Stimulated activated CD8-positive, alpha-beta memory T cell treated with anti-CD3 and anti-CD28 coated beads, Interleukin-15, amount 100 ng/mL, for 48 hours (primary cell): Measurements from ENCODE around the gene TRABD2A.
"Not testable (repeated sequence)": the region's sequence is repeated elsewhere in the genome, so short reads cannot be mapped to it uniquely, and the experiment has no call there.

Experiments used
- DNase-seq, 2 donors: peaks; one replicate each; pipeline ENCODE4 v3.0.0-alpha.2; 2020; ENCODE audit warnings: low read depth in 2 of 2

TRABD2A gene

DNA sequence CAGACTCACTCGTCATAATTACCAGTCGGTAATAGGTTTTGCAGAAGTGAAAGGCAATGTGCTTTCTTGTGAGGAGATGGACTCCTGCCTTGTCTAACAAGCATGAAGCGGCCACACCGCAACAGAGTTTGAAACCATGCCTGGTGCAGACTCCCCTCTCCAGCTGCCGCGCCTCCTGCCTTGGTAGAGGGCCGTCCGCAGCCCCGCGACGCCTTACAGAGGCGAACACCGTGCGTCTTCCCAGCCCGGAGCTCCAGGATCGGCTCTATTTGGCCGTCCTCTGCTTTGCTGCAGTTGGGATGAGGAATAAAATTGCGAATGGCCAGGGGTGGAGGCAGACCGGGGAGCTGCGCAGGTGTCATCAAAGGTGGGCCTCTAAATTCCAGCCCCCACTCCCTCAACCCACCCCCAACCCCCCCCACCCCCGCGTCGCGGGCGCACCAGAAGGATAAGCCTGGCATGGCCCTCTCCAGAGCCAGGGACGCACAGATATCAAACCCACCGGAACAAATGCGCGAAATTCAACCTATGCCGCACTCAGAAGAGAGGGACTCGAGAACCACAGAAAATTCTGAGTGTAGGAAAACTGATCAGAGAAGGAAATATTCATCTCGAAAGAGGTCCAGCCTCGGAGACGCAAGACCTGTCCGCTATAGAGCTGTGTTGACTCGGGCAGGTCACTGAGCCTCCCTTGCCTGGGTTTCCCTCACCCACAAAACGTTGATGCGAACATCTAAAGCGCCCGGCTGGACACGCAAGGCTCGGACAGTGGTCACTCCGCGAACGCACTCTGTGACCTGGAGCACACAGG lies 1.1 kb downstream of the TRABD2A start:
- DNase-seq = no peak

GRCh38 chr2:84878896-84879583 lies 1.8 kb downstream of the TRABD2A start:
- no peak for DNase-seq

- no peak for DNase-seq
These were observed 2.4 kb downstream of the TRABD2A start for GRCh38 chr2:84878459-84878858.

DNA sequence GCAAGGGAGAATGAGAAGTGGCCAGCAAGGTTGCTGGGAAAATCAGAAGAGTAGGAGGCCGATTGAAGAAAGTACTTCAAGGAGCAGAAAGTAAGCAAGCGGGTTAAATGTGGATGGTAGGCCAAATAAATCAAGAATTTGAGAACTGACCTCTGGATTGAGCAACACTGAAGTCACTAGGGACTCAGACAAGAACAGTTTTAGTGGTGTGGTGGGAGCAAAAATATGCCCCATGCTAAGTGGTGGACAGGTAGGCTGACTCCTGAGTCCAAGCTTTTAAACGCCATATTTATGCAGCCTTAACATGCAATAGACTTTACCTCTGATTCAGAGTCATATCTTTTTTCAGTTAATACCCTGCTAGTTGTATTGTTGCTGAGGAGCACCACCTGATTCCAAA lies 4.5 kb downstream of the TRABD2A start:
- DNase-seq = no peak

DNA sequence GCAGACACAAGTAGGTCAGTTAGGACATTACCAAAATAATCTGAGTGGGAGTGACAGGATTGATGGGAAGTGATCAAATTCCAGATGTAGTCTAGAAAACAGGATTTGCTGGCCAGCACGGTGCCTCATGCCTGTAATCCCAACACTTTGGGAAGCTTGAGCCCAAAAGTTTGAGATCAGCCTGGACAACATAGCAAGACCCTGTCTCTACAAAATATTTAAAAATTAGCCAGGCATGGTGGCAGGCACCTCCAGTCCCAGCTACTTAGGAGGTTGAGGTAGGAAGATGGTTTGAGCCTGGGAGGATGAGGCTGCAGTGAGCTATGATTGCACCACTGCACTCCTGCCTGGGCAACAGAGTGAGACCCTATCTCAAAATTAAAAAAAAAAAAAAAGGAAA lies 5.3 kb downstream of the TRABD2A start:
- DNase-seq = not testable (repeated sequence)

DNA sequence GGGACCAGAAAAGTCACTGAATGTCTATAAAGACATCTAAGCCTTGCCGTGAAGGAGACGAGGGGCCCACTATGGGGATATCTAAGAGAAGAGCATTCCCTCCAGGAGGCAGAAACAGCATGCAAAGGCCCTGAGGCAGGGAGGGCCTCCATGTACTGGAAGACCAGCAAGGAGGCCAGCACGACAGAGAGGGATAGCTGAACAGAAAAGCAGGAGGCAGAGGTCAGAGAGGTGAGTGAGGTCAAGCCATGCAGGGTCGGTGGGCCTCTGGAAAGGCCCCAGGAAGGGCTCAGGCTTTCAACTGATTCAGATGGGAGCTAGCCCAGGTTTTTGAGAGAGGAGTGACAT lies 5.7 kb downstream of the TRABD2A start:
- no peak for DNase-seq

DNA sequence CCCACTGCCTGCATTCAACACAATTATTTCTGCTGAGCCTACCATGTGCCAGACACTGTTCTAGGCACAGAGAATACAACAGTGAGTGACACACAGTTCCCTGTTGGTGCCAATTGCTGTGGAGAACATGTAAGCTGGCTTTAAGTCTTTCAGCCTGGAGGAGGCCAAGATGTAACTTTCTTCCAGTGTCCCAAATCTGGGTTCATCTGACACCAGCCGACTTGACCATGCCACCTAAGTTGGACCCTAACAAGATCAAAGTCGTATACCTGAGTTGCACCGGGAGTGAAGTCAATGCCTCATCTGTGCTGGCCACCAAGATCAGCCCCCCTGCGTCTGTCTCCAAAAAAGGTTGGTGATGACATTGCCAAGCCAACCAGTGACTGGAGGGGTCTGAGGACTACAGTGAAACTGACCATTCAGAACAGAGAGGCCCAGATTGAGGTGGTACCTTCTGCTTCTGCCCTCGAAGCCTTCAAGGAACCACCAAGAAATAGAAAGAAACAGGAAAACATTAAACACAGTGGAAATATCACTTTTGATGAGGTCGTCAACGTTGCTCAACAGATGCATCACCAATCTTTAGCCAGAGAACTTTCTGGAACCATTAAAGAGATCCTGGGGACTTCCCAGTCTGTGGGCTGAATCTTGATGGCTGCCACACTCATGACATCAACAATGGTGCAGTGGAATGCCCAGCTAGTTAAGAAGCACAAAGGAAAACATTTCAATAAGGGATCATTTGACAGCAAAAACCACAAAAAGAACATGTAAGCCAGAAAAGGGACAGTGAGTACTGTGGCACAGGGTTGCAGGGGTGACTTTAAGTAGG lies 6.3 kb downstream of the TRABD2A start:
- DNase-seq = no peak

DNA sequence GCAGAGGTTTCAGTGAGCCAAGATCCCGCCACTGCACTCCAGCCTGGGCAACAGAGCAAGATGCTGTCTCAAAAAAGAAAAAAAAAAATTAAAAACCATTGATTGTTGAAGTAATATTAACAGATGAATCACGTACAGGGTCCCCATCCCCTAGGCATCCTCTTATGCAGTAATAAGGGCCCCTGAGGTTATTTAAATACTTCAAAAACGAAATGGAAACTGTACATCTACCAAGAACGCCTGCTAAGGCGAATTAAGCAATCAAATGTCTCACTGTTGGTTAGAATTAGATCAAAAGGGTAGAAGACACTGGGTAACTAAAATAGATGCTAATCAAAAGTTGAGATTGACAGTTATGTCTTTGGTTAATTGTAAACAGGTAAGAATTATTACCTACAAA lies 7.5 kb downstream of the TRABD2A start:
- no peak for DNase-seq

DNA sequence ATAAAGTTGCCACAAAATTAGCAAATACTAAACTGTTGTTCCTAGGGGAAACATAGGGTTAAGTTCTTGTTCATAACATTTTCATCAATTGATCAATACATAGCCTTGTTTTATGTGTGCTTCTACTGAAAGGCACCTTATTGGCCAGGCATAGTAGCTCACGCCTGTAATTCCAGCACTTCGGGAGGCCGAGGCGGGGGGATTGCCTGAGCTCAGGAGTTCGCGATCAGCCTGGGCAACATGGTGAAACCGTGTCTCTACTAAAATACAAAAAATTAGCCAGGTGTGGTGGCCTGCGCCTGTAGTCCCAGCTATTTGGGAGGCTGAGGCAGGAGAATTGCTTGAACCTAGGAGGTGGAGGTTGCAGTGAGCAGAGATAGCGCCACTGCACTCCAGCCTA lies 8.2 kb downstream of the TRABD2A start:
- DNase-seq = not testable (repeated sequence)

- no peak for DNase-seq
These were observed 10.6 kb downstream of the TRABD2A start for GRCh38 chr2:84870306-84870705.

DNA sequence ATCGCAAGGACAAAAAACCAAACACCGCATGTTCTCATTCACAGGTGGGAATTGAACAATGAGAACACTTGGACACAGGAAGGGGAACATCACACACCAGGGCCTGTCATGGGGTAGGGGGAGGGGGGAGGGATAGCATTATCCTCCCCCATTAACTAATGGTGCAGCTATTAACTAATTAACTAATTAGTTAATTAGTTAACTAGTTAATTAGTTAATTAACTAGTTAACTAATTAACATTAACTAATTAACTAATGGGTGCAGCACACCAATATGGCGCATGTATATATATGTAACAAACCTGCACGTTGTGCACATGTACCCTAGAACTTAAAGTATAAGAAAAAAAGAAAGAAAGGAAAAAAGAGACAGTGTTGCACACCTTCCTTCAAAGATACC lies 12.6 kb downstream of the TRABD2A start:
- not testable (repeated sequence) for DNase-seq

- DNase-seq = no peak
These were observed 14.8 kb downstream of the TRABD2A start for GRCh38 chr2:84866122-84866521.

DNA sequence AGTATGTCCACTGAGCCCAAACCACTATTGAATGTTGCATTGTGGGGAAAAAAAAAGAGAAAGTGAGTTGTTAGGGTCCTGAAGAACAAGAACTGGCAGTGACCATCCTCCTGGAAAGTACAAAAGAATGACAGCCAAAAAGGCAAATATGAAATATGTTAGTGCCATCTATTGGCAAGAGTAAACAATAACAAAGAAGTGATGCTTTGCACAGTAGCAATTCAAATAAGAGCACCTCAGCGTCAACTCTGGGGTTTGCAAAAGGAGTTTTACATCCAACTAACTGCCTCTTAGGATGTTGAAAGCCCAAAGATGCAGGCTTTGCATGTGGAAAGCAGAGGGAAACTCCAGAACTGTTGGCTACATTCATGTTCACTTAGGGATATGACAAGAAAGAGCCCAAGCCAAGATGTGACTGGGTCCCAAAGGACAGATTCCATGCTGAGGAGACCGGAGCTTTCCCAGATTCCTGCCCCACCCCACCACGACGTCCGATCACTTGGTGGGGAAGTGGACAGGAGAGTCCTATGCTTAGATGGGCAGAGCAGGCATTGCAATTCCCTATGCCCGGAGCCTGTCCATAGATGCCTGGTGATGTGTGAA lies 15.6 kb downstream of the TRABD2A start:
- DNase-seq = no peak

- DNase-seq = no peak
These were observed 18.9 kb downstream of the TRABD2A start for GRCh38 chr2:84862006-84862405.

- DNase-seq = no peak
These were observed 19.3 kb downstream of the TRABD2A start for GRCh38 chr2:84861539-84861938.

DNA sequence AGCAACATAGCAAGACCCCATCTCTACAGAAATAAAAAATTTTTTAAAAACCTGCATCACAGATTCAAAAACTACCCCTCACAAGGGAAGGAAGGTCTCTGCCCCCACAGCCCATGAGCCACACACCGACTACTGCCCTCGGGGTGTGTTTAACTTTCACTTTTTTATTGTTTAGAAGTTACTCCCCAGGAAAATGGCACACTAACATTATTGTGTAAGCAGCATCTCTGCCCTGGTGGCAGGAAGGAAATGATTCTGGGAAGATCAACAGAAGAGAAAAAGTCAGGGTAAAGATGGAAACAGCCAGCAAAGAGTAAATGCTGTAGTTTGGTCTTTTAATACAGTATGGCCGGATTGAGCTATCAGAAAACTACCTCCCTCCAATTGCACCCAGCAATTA lies 21.9 kb downstream of the TRABD2A start:
- no peak for DNase-seq

- no peak for DNase-seq
These were observed 22.8 kb downstream of the TRABD2A start for GRCh38 chr2:84858123-84858522.

DNA sequence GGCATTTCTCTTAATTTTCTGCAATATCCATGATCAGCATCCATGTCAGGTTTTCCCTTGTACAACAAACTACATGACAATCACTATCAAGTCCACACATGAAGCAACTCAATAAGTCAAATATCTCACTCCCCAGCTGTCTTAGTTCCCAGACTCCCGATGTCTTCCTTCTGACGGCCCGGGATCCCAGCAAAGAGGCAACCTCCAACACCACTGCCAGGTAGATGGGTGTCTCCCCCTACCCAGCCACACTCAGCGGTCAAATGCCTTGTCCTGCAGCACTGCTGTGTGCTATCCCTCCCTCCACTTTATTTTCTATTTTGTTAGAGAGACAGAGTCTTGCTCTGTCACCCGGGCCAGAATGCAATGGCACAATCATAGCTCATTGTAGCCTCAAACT lies 23.3 kb downstream of the TRABD2A start:
- DNase-seq = no peak

DNA sequence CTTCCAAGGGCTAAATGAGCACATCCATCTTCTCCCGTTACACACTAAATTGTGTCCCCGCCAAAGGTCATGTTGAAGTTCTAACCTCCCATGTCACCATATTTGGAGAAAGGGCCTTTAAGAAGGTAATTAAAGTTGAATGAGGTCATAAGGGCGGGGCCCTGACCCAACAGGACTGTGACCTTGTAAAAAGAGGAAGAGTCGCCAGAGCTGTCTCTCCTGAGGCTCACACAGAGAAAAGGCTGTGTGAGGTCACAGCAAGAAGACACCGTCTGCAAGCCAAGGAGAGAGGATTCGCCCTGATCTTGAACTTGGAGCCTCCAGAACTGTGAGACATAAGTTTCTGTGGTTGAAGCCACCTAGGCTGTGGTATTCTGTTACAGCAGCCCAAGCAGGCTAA lies 24.1 kb downstream of the TRABD2A start:
- peak in 1 of 2 donors; percentile 55 for DNase-seq

- no peak for DNase-seq
These were observed 25.2 kb downstream of the TRABD2A start for GRCh38 chr2:84855731-84856130.

GRCh38 chr2:84854850-84855249 lies 26.0 kb downstream of the TRABD2A start:
- no peak for DNase-seq

GRCh38 chr2:84851876-84852275 lies 29.0 kb downstream of the TRABD2A start:
- DNase-seq = no peak
